Parathyroid adenoma (tissue), 2 donors: ENCODE measurements around the gene COQ4.
A peak's percentile ranks its signal among the peaks of the same experiment; 100 is the strongest.

ENCODE experiments used
- H2AFZ ChIP-seq: fragments of 300-600 bp; sonication (generic); one replicate; pipeline ENCODE4 v1.7.0; 2017; ENCODE audit warnings: antibody characterized with exemption, mild to moderate bottlenecking
- H3K27ac ChIP-seq: fragments of 300-600 bp; sonication (generic); one replicate; pipeline ENCODE4 v1.7.0; 2017
- H3K27me3 ChIP-seq: fragments of 300-600 bp; sonication (generic); one replicate; pipeline ENCODE4 v1.7.0; 2017; ENCODE audit warnings: low read length; ENCODE audit not compliant: control insufficient read depth, insufficient read depth
- H3K36me3 ChIP-seq: fragments of 300-600 bp; sonication (generic); one replicate; pipeline ENCODE4 v1.7.0; 2017; ENCODE audit warnings: low read length; ENCODE audit not compliant: control insufficient read depth, insufficient read depth
- H3K4me1 ChIP-seq: fragments of 300-600 bp; sonication (generic); one replicate; pipeline ENCODE4 v1.7.0; 2017; ENCODE audit warnings: control low read depth
- H3K4me2 ChIP-seq: fragments of 300-600 bp; sonication (generic); one replicate; pipeline ENCODE4 v1.7.0; 2017; ENCODE audit warnings: low read length
- H3K4me3 ChIP-seq: fragments of 300-600 bp; sonication (generic); one replicate; pipeline ENCODE4 v1.7.0; 2017; ENCODE audit warnings: low read depth, low read length
- H3K79me2 ChIP-seq: fragments of 300-600 bp; sonication (generic); one replicate; pipeline ENCODE4 v1.7.0; 2017; ENCODE audit warnings: control low read depth
- H3K9ac ChIP-seq: fragments of 300-600 bp; sonication (generic); one replicate; pipeline ENCODE4 v1.7.0; 2017; ENCODE audit warnings: mild to moderate bottlenecking
- H3K9me3 ChIP-seq: fragments of 300-600 bp; sonication (generic); one replicate; pipeline ENCODE4 v1.7.0; 2017; ENCODE audit warnings: low read length; ENCODE audit not compliant: control insufficient read depth
- CTCF ChIP-seq: fragments of 300-600 bp; sonication (generic); IDR thresholded peaks from one replicate; pipeline ENCODE4 v1.7.0; 2017; ENCODE audit warnings: antibody characterized with exemption, mild to moderate bottlenecking
- donor health status: primary hyperparathyroidism.

Gene COQ4

GRCh38 chr9:128310461-128310860 lies 12.2 kb upstream of the COQ4 start:
- Histone ChIP-seq H3K79me2 (no peaks in the 10 kb centered on the region), H3K4me2 (no peak overlapping the region), H3K36me3 (no peaks in the 10 kb centered on the region), H3K27ac (no peak overlapping the region), H3K4me1 (no peaks in the 10 kb centered on the region), H3K9ac (no peak overlapping the region), H3K4me3 (no peak overlapping the region), H2AFZ (no peak overlapping the region), H3K27me3 (no peaks in the 10 kb centered on the region), H3K9me3 (no peaks in the 10 kb centered on the region)
- TF ChIP-seq CTCF = no peak

GRCh38 chr9:128314697-128315096 lies 7.9 kb upstream of the COQ4 start:
- Histone ChIP-seq H3K4me3 (no peak overlapping the region), H3K27ac (no peak overlapping the region), H3K27me3 (no peaks in the 10 kb centered on the region), H3K36me3 (no peaks in the 10 kb centered on the region), H3K4me1 (no peaks in the 10 kb centered on the region), H3K79me2 (no peaks in the 10 kb centered on the region), H2AFZ (no peak overlapping the region), H3K9ac (no peak overlapping the region), H3K9me3 (no peaks in the 10 kb centered on the region), H3K4me2 (no peak overlapping the region)
- TF ChIP-seq CTCF = no peak

DNA sequence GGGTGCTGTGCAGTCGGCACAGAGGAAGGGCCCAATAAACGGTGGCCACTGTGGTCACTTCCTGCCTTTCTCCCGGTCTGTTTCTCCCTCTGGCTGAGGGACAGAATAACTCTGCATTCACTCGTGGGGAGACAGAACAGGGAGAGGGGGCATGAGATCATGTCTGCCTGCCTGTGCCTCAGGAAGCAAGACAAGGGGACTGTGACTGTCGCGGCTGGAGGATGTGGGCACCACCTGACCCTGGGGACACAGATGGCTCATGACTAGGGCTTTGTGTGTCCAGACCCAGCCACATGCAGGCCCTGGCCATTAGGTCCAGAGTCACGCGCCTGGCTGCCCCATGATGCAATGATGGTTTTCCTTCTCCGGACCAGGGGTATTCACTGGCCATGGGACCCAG lies 6.2 kb upstream of the COQ4 start:
- Histone ChIP-seq H3K79me2 (no peaks in the 10 kb centered on the region), H3K4me1 (peaks cover under 1% of the 10 kb centered on the region), H3K27ac (no peak overlapping the region), H3K4me3 (no peak overlapping the region), H3K4me2 (no peak overlapping the region), H3K9ac (no peak overlapping the region), H3K9me3 (no peaks in the 10 kb centered on the region), H2AFZ (no peak overlapping the region), H3K27me3 (no peaks in the 10 kb centered on the region), H3K36me3 (no peaks in the 10 kb centered on the region)
- TF ChIP-seq CTCF = no peak

- Histone ChIP-seq H3K4me3 (no peak overlapping the region), H3K27ac (no peak overlapping the region), H3K27me3 (no peaks in the 10 kb centered on the region), H3K36me3 (no peaks in the 10 kb centered on the region), H2AFZ (no peak overlapping the region), H3K79me2 (no peaks in the 10 kb centered on the region), H3K9ac (no peak overlapping the region), H3K9me3 (no peaks in the 10 kb centered on the region), H3K4me1 (peaks cover 2% of the 10 kb centered on the region), H3K4me2 (no peak overlapping the region)
- TF ChIP-seq CTCF = no peak
Observed at GRCh38 chr9:128317629-128318028, 5.0 kb upstream of the COQ4 start.

GRCh38 chr9:128321343-128321742 lies 1.3 kb upstream of the COQ4 start:
- TF ChIP-seq CTCF = no peak
- Histone ChIP-seq H2AFZ (no peak overlapping the region), H3K4me3 (peak overlapping the region; percentile 98), H3K9ac (no peak overlapping the region), H3K79me2 (peaks cover 8% of the 10 kb centered on the region), H3K9me3 (no peaks in the 10 kb centered on the region), H3K4me2 (peak overlapping the region; percentile 75), H3K36me3 (no peaks in the 10 kb centered on the region), H3K27me3 (no peaks in the 10 kb centered on the region), H3K27ac (no peak overlapping the region), H3K4me1 (peaks cover 2% of the 10 kb centered on the region)
